Thymus (tissue), 11 donors: ENCODE data around the gene CDX2. TPM values are rescaled to one million over a fixed set of nuclear protein-coding genes. Genes with fewer than 3 reads are reported as not detected.

ENCODE experiments used
- DNase-seq, 9 donors: peaks; one replicate each; pipeline ENCODE4 v3.0.0-alpha.2; 2013; ENCODE audit warnings: low spot score in 9 of 9, low read depth in 6 of 9, missing footprints in 1 of 9
- H3K27ac ChIP-seq, 2 donors: one replicate each; pipeline ENCODE4 v1.5.1; 2013; ENCODE audit warnings: control low read depth in 1 of 2, low read depth in 1 of 2, low read length in 1 of 2, mild to moderate bottlenecking in 1 of 2, moderate library complexity in 1 of 2
- H3K27me3 ChIP-seq, 2 donors: one replicate each; pipeline ENCODE4 v1.5.1; 2013; ENCODE audit warnings: low read length in 1 of 2; ENCODE audit not compliant: control insufficient read depth in 2 of 2, insufficient read depth in 1 of 2
- H3K36me3 ChIP-seq, 2 donors: one replicate each; pipeline ENCODE4 v1.5.1; 2013; ENCODE audit warnings: low read length in 1 of 2, mild to moderate bottlenecking in 1 of 2, moderate library complexity in 1 of 2; ENCODE audit not compliant: control insufficient read depth in 2 of 2, insufficient read depth in 2 of 2
- H3K4me1 ChIP-seq, 2 donors: one replicate each; pipeline ENCODE4 v1.5.1; 2013; ENCODE audit warnings: low read length in 2 of 2; ENCODE audit not compliant: control insufficient read depth in 2 of 2, insufficient read depth in 2 of 2
- H3K4me3 ChIP-seq, 2 donors: one replicate each; pipeline ENCODE4 v1.5.1; 2013; ENCODE audit warnings: low read length in 2 of 2, control low read depth in 1 of 2, mild to moderate bottlenecking in 1 of 2
- H3K9me3 ChIP-seq, 2 donors: one replicate each; pipeline ENCODE4 v1.5.1; 2013; ENCODE audit warnings: low read length in 1 of 2, mild to moderate bottlenecking in 1 of 2; ENCODE audit not compliant: control insufficient read depth in 2 of 2, insufficient read depth in 1 of 2
- whole genome bisulfite sequencing: extraction: QIAGEN DNeasy Blood & Tissue Kit; methylation state at CpG from one replicate; pipeline ENCODE4 v1.1.7; 2013; 5-methylcytosine and 5-hydroxymethylcytosine counted together
- polyA plus RNA-seq: library from polyadenylated mRNA; stranded (reverse); fragments of 200-250 nt; gene quantifications from one replicate; pipeline ENCODE4 v1.2.3, GENCODE V29; 2013
- total RNA-seq: library from RNA; stranded (reverse); fragments of 120-200 nt; gene quantifications from one replicate; pipeline ENCODE4 v1.2.4, GENCODE V29; 2013
- donor health status: healthy.

The CDX2 gene
- total and polyA plus RNA-seq, 2 donors = 0.09 to 0.64 TPM

- H3K9me3 ChIP-seq = peaks cover 0 to 5% of the 10 kb centered on the region in 2 donors
- 8% methylated on average over 53 of the region's 53 CpGs for WGBS
- DNase-seq = no peak
- no peaks in the 10 kb centered on the region for H3K36me3 ChIP-seq
- H3K27ac ChIP-seq = no peak overlapping the region
- peaks cover 77 to 94% of the 10 kb centered on the region in 2 donors for H3K27me3 ChIP-seq
- no peaks in the 10 kb centered on the region for H3K4me1 ChIP-seq
- no peak overlapping the region for H3K4me3 ChIP-seq
These were observed 41.4 kb downstream of the CDX2 start for GRCh38 chr13:27927444-27928352.

- Histone ChIP-seq H3K27me3 (peaks cover 85 to 97% of the 10 kb centered on the region in 2 donors), H3K4me1 (no peaks in the 10 kb centered on the region), H3K4me3 (no peak overlapping the region), H3K36me3 (no peaks in the 10 kb centered on the region), H3K27ac (no peak overlapping the region), H3K9me3 (peaks cover 0 to 5% of the 10 kb centered on the region in 2 donors)
- DNase-seq = no peak
- 6% methylated on average over 35 of the region's 35 CpGs for WGBS
These were observed 42.3 kb downstream of the CDX2 start for GRCh38 chr13:27926644-27927434.

- 20% methylated on average over 9 of the region's 9 CpGs for WGBS
- no peak for DNase-seq
- H3K4me3 ChIP-seq = no peak overlapping the region
- H3K27ac ChIP-seq = no peak overlapping the region
- peaks cover 0 to 5% of the 10 kb centered on the region in 2 donors for H3K9me3 ChIP-seq
- H3K36me3 ChIP-seq = no peaks in the 10 kb centered on the region
- H3K4me1 ChIP-seq = peaks cover 0 to 11% of the 10 kb centered on the region in 2 donors
- H3K27me3 ChIP-seq = peaks cover 92 to 100% of the 10 kb centered on the region in 2 donors
These were observed 43.7 kb downstream of the CDX2 start for GRCh38 chr13:27925220-27925991.

- Histone ChIP-seq H3K4me1 (peaks cover 0 to 11% of the 10 kb centered on the region in 2 donors), H3K36me3 (no peaks in the 10 kb centered on the region), H3K27ac (no peak overlapping the region), H3K27me3 (peaks cover 94 to 100% of the 10 kb centered on the region in 2 donors), H3K9me3 (peaks cover 0 to 5% of the 10 kb centered on the region in 2 donors), H3K4me3 (no peak overlapping the region)
- 5% methylated on average over 46 of the region's 46 CpGs for WGBS
- no peak for DNase-seq
These were observed 44.5 kb downstream of the CDX2 start for GRCh38 chr13:27924529-27925141.

- 3% methylated on average over 48 of the region's 48 CpGs for WGBS
- H3K4me1 ChIP-seq = peaks cover 0 to 11% of the 10 kb centered on the region in 2 donors
These were observed 45.2 kb downstream of the CDX2 start for GRCh38 chr13:27923794-27924528.

GRCh38 chr13:27922883-27923612, 46.1 kb downstream of the CDX2 start:
- DNase-seq = no peak
- Histone ChIP-seq H3K27me3 (peaks cover 94 to 100% of the 10 kb centered on the region in 2 donors), H3K36me3 (no peaks in the 10 kb centered on the region), H3K9me3 (peaks cover 0 to 5% of the 10 kb centered on the region in 2 donors), H3K4me1 (peaks cover 0 to 11% of the 10 kb centered on the region in 2 donors), H3K4me3 (no peak overlapping the region), H3K27ac (no peak overlapping the region)
- 10% methylated on average over 24 of the region's 24 CpGs for WGBS

More at GRCh38 chr13:27923794-27924528, 45.2 kb downstream of the CDX2 start:
- H3K9me3 ChIP-seq = peaks cover 0 to 5% of the 10 kb centered on the region in 2 donors
- DNase-seq = no peak
- no peak overlapping the region for H3K4me3 ChIP-seq
- H3K27ac ChIP-seq = no peak overlapping the region
- H3K36me3 ChIP-seq = no peaks in the 10 kb centered on the region
- H3K27me3 ChIP-seq = peaks cover 94 to 100% of the 10 kb centered on the region in 2 donors

- DNase-seq = no peak
- Histone ChIP-seq H3K27ac (no peak overlapping the region), H3K4me3 (no peak overlapping the region), H3K36me3 (no peaks in the 10 kb centered on the region), H3K9me3 (no peaks in the 10 kb centered on the region), H3K4me1 (peaks cover 0 to 11% of the 10 kb centered on the region in 2 donors), H3K27me3 (peaks cover 94 to 100% of the 10 kb centered on the region in 2 donors)
- 9% methylated on average over 39 of the region's 39 CpGs for WGBS
These were observed 46.9 kb downstream of the CDX2 start for GRCh38 chr13:27921961-27922882.
